VCaP (cell line): ENCODE data around the gene ARHGAP12.

Source experiments
- H3K27ac ChIP-seq: fragments of 450-650 bp; 2 replicates; pipeline ENCODE4 v1.5.1; 2017
- CTCF ChIP-seq: fragments of 450-650 bp; conservative IDR thresholded peaks from 2 replicates; pipeline ENCODE4 v1.5.1; 2017; ENCODE audit warnings: mild to moderate bottlenecking, moderate library complexity

ARHGAP12 gene

GRCh38 chr10:31792745-31793144 lies 135.9 kb downstream of the ARHGAP12 start:
- no peak for TF ChIP-seq CTCF
- H3K27ac ChIP-seq, result no peak overlapping the region

- H3K27ac ChIP-seq, result no peak overlapping the region
- no peak for TF ChIP-seq CTCF
Measured at GRCh38 chr10:31789555-31789954, 139.1 kb downstream of the ARHGAP12 start.

GRCh38 chr10:31782701-31783100 lies 145.9 kb downstream of the ARHGAP12 start:
- TF ChIP-seq CTCF, result no peak
- H3K27ac ChIP-seq, result 0 out of 2 replicates have a peak overlapping the region, but pooled peaks have one; percentile 18

- TF ChIP-seq CTCF, result no peak
- peak overlapping the region; percentile 34 for H3K27ac ChIP-seq
Measured at GRCh38 chr10:31780717-31781116, 147.9 kb downstream of the ARHGAP12 start.

GRCh38 chr10:31778627-31779026 lies 150.0 kb downstream of the ARHGAP12 start:
- no peak overlapping the region for H3K27ac ChIP-seq
- TF ChIP-seq CTCF, result no peak

GRCh38 chr10:31776159-31776558 lies 152.5 kb downstream of the ARHGAP12 start:
- H3K27ac ChIP-seq, result no peak overlapping the region

GRCh38 chr10:31774928-31775650 lies 153.5 kb downstream of the ARHGAP12 start:
- no peak for TF ChIP-seq CTCF
- H3K27ac ChIP-seq, result no peak overlapping the region

More at GRCh38 chr10:31776159-31776558, 152.5 kb downstream of the ARHGAP12 start:
- no peak for TF ChIP-seq CTCF
